Large intestine (tissue), 3 donors: Measurements from ENCODE around the gene NEURL1. TPM values are rescaled to one million over a fixed set of nuclear protein-coding genes. Genes with fewer than 3 reads are reported as not detected.

Experiments
- DNase-seq, 2 donors: peaks; one replicate each; pipeline versions ENCODE4 v3.0.0 to v3.0.0-alpha.2; 2013
- H3K27ac ChIP-seq: one replicate; pipeline ENCODE4 v1.5.1; 2013; ENCODE audit warnings: low read length
- H3K27me3 ChIP-seq: 2 replicates; pipeline ENCODE4 v1.6.1; 2013; ENCODE audit warnings: low read length; ENCODE audit not compliant: control insufficient read depth, insufficient read depth
- H3K36me3 ChIP-seq: 2 replicates; pipeline ENCODE4 v1.6.1; 2013; ENCODE audit warnings: low read length; ENCODE audit not compliant: control insufficient read depth, insufficient read depth
- H3K4me1 ChIP-seq: one replicate; pipeline ENCODE4 v1.6.1; 2013; ENCODE audit warnings: low read length; ENCODE audit not compliant: control insufficient read depth, insufficient read depth
- H3K4me3 ChIP-seq: one replicate; pipeline ENCODE4 v1.5.1; 2013; ENCODE audit warnings: low read length
- H3K9me3 ChIP-seq: one replicate; pipeline ENCODE4 v1.6.1; 2013; ENCODE audit warnings: mild to moderate bottlenecking, low read depth, low read length, moderate library complexity; ENCODE audit not compliant: control insufficient read depth
- WGBS: methylation state at CpG from one replicate; pipeline ENCODE4 v1.1.5; 2013; ENCODE audit warnings: low lambda C conversion rate; ENCODE audit not compliant: insufficient coverage; 5-methylcytosine and 5-hydroxymethylcytosine counted together
- polyA plus RNA-seq: library from polyadenylated mRNA; unstranded; fragments of 120-200 nt; gene quantifications from one replicate; pipeline ENCODE4 v1.2.1, GENCODE V29; 2013

The NEURL1 gene
- polyA plus RNA-seq, 1 donor = 34.9 TPM

DNA sequence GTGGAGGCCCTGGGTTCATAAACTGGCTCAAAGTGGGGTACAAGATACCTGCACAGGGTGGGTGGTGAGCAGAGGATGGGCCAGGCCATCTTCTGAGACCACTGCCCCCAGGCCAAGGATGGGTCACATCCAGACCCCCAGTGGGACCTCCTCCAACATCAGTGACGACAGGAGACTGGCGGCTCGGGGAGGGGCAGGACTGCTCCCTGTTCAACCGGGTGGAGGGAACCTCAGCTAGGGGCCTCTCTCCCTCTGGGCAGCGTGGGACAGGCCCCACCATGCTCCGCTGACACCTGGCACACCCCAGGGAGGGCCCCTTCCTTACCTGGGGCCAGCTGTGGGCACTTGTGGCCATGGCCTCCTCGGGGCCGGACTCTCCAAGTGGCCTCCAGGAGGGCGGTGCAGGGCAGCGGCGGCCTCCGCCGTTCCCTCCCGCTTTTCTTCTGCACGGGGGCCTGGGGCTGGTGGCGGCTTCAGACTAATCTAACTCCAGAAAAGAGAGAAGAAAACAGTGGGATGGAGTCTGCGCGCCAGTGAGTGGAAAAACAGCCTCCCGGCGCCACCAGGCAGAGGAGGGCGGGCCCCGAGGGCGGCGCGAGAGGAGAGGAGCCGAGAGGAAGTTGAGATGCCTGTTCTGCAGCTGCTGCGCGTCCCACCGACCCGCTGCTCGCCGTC is 41.5 kb upstream of the NEURL1 start, which contains the start of gene CALHM2:
TSS of gene CALHM2 (minus strand) at position 540 of the 675 bp plus-strand sequence. CDS start 2,429 bp downstream, outside the sequence.
- Histone ChIP-seq H3K27me3 (peaks cover 2% of the 10 kb centered on the region), H3K9me3 (peaks cover 3% of the 10 kb centered on the region), H3K36me3 (peaks cover 18% of the 10 kb centered on the region), H3K4me1 (peaks cover 7% of the 10 kb centered on the region), H3K4me3 (peak within 1 kb of the TSS; percentile 62), H3K27ac (peak within 1 kb of the TSS; percentile 32)
- WGBS = no CpG with 5 or more reads among the region's 32 CpGs
- peak in 1 of 2 donors; percentile 60 for DNase-seq

DNA sequence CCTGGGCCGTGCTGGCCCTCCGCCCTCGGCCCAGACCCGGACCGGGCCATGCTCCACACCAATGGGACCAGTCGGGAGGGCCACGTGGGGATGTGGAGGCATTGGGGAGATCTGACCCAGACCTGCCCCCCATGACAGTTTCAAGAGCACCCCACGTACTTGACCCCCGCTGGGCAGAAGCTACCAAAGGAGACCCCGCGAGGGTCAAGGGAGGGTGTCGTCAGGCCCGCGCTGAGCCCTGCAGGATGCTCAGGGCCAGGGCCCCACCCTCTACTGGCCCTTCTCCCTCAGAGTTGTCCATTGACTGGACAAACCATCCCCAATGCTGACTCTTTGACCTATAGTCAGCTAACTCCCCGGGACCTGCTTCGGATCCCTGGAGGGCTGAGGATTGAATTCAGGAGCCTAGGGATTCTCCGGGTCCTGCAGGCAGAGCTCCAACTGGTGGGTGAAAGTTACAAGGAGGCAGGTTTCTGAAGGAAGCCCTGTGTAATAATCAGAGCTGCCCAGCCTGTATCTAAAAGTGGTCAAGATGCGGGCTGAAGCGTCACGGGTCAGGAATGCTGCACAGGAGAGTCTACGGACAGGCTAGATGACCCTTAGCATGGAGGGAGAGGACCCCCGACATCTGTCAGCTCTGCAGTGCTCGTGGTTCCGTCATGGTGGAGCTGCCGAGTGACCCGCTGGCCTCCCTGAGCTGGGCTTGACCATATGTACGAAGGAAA is 40.8 kb upstream of the NEURL1 start:
- WGBS = no CpG with 5 or more reads among the region's 27 CpGs
- Histone ChIP-seq H3K27ac (peak overlapping the region; percentile 32), H3K9me3 (peaks cover 5% of the 10 kb centered on the region), H3K36me3 (peaks cover 13% of the 10 kb centered on the region), H3K27me3 (peaks cover 2% of the 10 kb centered on the region), H3K4me3 (peak overlapping the region; percentile 62), H3K4me1 (peaks cover 7% of the 10 kb centered on the region)
- no peak for DNase-seq

DNA sequence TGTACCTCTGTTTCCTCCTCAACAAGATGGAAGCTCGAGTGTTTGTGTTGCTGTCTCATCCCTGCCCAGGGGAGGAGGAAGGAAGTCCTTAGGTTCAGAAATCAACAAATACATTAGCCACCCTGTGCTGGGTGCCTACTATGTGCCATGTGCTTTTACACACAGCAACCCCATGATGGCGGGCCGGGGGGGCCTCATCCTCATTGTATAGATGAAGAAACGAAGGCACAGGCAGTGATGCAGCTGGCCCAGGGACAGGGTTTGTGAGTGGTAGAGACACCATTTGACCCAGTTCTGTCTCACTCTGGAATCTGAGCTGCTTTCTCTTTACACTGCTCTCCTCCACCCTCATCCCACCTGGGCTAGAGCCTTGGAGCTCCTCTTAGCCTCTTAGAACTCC is 39.5 kb upstream of the NEURL1 start:
- Histone ChIP-seq H3K4me3 (no peak overlapping the region), H3K4me1 (peaks cover 7% of the 10 kb centered on the region), H3K9me3 (peaks cover 5% of the 10 kb centered on the region), H3K27me3 (peaks cover 2% of the 10 kb centered on the region), H3K27ac (no peak overlapping the region), H3K36me3 (peaks cover 8% of the 10 kb centered on the region)
- DNase-seq = no peak
- no CpG with 5 or more reads among the region's 4 CpGs for WGBS

DNA sequence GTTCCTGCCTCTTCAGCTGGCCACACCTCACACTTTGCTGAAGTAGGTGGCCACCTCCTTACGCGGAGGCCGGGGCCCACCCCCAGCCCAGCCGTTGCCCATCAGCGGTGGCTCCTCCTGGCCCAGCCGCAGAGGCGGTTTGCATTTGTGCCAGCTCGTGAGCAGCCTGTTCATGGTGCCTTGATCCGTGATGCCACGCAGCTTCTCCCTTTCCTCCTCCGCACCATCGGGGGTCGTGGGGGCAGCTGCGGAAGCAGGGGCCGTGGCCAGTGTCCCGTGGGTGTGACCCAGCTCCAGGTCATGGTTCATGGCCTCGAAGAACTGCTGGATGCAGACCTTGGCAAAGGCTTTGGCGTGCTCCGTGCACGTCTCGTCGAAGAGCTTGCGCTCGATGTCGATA is 38.3 kb upstream of the NEURL1 start:
- no peak for DNase-seq
- no CpG with 5 or more reads among the region's 25 CpGs for WGBS
- H3K27ac ChIP-seq = no peak overlapping the region

DNA sequence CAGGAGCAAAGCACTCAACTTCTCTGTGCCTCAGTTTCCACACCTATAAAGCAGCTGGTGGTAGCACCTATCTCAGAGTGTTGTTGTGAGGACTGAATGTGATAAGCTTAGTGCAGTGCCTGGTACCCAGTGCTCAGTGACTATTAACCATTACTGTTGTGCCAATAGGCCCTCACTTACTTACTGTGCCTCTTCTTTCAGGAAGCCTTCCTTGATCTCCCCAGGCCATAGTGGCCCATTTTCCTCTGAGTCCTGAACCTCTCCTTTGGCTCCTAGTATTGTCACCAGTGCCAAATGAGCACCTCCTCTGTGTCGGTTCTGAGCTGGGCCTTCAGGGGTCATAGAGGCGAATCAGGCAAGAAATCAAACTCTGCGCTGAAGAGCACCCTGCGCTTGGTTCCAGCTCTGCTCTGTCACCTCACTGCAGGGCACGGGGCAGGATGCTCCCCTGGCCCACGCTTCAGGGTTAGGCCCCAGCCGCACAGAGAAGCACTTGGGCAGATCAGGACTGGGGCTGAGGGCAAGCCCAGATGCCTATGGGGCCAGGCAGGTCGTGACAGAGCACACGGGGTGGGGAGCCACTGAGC is 37.3 kb upstream of the NEURL1 start:
- DNase-seq = no peak
- H3K27ac ChIP-seq = no peak overlapping the region
- no CpG with 5 or more reads among the region's 9 CpGs for WGBS
- no peak overlapping the region for H3K4me3 ChIP-seq
- peaks cover 5% of the 10 kb centered on the region for H3K9me3 ChIP-seq
- H3K36me3 ChIP-seq = no peaks in the 10 kb centered on the region
- peaks cover 7% of the 10 kb centered on the region for H3K4me1 ChIP-seq
- peaks cover 2% of the 10 kb centered on the region for H3K27me3 ChIP-seq

More for the DNA sequence above, 38.3 kb upstream of the NEURL1 start:
- H3K27me3 ChIP-seq = peaks cover 2% of the 10 kb centered on the region
- no peak overlapping the region for H3K4me3 ChIP-seq
- no peaks in the 10 kb centered on the region for H3K36me3 ChIP-seq
- peaks cover 5% of the 10 kb centered on the region for H3K9me3 ChIP-seq
- peaks cover 7% of the 10 kb centered on the region for H3K4me1 ChIP-seq

DNA sequence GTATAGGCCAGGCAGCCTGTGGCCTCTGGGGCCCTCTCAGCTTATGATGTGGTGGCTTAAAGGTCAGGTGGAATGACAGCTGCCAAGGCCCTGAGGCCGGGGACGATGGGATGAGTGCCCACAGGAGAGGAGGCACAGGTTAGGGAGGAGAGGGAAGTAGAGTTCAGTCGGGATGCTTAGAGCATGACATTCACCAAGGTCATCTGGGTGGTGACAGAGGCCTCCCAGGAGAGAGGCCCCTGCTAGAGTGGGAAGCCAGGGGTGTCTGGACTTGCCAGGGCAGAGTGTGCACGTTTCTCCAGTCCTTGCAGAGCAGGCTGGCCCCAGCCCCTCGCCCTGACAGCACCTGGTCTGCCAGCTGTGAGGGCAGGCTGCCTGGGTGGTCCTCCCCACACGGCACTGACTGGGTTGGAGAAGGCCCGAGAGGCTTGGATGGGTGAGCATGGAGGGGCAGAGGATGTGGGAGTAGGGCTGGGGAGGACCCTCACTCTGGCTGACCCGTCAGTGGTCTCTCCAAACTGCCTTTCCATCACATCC is 36.3 kb upstream of the NEURL1 start:
- Histone ChIP-seq H3K4me3 (no peak overlapping the region), H3K4me1 (peaks cover 4% of the 10 kb centered on the region), H3K36me3 (no peaks in the 10 kb centered on the region), H3K27ac (no peak overlapping the region), H3K27me3 (peaks cover 2% of the 10 kb centered on the region), H3K9me3 (peaks cover 2% of the 10 kb centered on the region)
- WGBS = no CpG with 5 or more reads among the region's 8 CpGs
- DNase-seq = no peak

DNA sequence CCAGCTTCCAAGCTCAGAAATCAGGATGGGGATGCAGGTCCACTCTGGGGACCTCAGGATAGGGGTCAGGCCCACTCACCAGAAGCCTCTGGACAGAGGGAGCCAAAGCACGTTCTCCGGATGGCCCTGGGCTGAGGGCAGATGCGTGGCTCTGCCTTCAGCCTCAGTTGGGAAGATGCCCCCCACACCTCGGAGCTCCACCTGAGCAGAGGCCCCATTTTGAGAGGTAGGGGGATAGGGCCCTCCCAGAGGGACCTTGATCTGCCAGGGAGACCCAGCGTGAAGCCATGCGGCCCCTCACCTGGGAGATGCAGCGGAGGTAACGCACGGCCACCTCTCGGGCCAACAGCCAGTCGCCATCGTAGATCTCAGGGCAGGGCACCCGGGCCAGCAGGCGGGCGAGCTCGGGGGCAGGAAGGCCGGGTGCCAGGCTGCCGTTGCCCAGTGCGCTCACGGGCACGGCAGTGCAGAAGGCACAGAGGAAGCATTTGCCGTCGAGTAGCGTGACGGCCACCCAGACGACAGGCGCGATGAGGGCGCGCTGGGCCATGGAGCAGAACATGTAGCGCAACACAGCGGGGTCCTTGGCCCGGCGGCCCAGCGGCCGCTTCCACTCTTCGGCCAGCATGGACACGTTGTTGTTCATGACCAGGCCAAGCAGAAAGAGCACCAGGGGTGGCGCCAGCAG is 35.5 kb upstream of the NEURL1 start:
- Histone ChIP-seq H3K9me3 (peaks cover 2% of the 10 kb centered on the region), H3K27me3 (no peaks in the 10 kb centered on the region), H3K4me1 (no peaks in the 10 kb centered on the region), H3K27ac (no peak overlapping the region), H3K4me3 (no peak overlapping the region), H3K36me3 (no peaks in the 10 kb centered on the region)
- WGBS = no CpG with 5 or more reads among the region's 39 CpGs
- no peak for DNase-seq

DNA sequence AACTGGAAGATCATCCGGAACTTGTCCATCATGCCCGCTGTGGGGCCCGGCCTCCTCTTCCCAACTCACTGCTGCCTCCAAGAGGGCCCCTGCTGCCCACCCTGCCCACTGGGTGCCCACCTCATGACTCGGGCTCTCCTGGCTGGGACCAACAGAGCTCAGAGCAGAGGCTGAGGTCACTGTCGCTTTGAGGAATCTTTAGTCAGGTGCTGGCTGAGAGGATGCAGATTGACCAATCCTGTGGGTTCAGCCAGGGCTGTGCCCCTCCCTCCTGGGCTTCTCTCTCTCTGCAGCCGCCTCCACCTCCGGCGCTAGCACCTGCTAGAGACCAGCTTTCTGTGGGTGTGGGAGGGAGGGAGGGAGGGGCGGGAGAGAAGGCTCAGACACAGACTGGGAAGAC is 34.8 kb upstream of the NEURL1 start, which contains the start of gene CALHM1:
TSS of gene CALHM1 (minus strand) at position 181 of the 400 bp plus-strand sequence. CDS start at position 32, 149 bp downstream.
- peaks cover 2% of the 10 kb centered on the region for H3K9me3 ChIP-seq
- H3K4me3 ChIP-seq = no peak within 1 kb of the TSS
- H3K36me3 ChIP-seq = no peaks in the 10 kb centered on the region
- H3K4me1 ChIP-seq = no peaks in the 10 kb centered on the region
- H3K27ac ChIP-seq = no peak within 1 kb of the TSS
- no peaks in the 10 kb centered on the region for H3K27me3 ChIP-seq
- WGBS = no CpG with 5 or more reads among the region's 9 CpGs
- peak in 1 of 2 donors; percentile 30 for DNase-seq

DNA sequence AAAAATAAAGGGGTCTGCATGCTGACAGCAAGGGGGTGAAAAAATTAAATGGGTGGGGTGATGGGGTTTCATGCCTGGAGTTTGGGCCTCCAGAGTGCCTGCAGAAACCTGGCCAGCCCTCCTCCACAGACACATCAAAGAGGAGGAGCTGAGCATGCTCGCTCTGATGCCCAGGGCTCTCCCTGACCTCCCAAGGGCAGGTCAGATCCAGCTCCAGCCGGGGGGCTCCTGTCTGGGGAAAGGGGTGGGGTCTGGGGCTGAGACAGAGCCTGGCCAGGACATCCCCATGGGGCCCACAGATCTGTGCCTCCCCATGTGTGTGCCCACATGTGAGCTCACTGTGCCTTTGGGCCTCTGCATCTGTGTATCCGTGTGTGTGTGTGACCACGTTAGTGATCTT is 33.9 kb upstream of the NEURL1 start:
- DNase-seq = no peak
- WGBS = no CpG with 5 or more reads among the region's 4 CpGs
- H3K4me1 ChIP-seq = no peaks in the 10 kb centered on the region
- no peaks in the 10 kb centered on the region for H3K27me3 ChIP-seq
- H3K9me3 ChIP-seq = peaks cover 2% of the 10 kb centered on the region
- H3K27ac ChIP-seq = no peak overlapping the region
- H3K36me3 ChIP-seq = no peaks in the 10 kb centered on the region
- no peak overlapping the region for H3K4me3 ChIP-seq

DNA sequence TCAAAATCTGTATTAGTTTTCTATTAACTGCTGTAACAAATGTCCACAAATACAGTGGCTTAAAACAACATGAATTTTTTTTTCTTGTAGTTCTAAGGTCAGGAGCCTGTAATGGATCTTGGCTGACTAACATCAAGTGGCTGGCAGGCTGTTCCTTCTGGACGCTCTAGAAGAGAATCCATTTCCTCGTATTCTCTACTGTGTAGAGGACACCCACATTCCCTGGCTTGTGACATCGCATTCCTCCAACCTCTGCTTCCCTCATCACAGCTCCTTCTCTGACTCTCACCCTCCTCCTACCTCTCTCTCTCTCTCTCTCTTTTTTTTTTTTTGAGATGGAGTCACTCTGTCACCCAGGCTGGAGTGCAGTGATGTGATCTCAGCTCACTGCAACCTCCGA is 30.0 kb upstream of the NEURL1 start:
- no peak overlapping the region for H3K27ac ChIP-seq
- no peaks in the 10 kb centered on the region for H3K36me3 ChIP-seq
- 72% methylated on average over 2 of the region's 4 CpGs for WGBS
- no peaks in the 10 kb centered on the region for H3K9me3 ChIP-seq
- no peak for DNase-seq
- H3K4me3 ChIP-seq = no peak overlapping the region
- H3K4me1 ChIP-seq = no peaks in the 10 kb centered on the region
- no peaks in the 10 kb centered on the region for H3K27me3 ChIP-seq
